ENCODE measurements around the gene CDC7. TPM values are rescaled to one million over a fixed set of nuclear protein-coding genes. Genes with fewer than 3 reads are reported as not detected.

Gene CDC7
- total RNA-seq, 1 experiment from 2014 or later, result 41.6 TPM

GRCh38 chr1:91511386-91511785 is 10.7 kb downstream of the CDC7 start:
- no peak overlapping the region for H3T11ph ChIP-seq (ENCODE audit: low read length)
- H4K8ac ChIP-seq (replicated peaks; ENCODE audit: insufficient read length, low read depth, low read length), result no peak overlapping the region
- H2BK5ac ChIP-seq (ENCODE audit: insufficient read length, low read length), result no peak overlapping the region
- H2AK5ac ChIP-seq (ENCODE audit: insufficient read length, low read length), result no peak overlapping the region
- H3K23ac ChIP-seq (ENCODE audit: insufficient read length, low read depth, low read length), result no peak overlapping the region
- no peak overlapping the region for H4K5ac ChIP-seq (ENCODE audit: insufficient read length, low read depth, low read length)
- H3K79me1 ChIP-seq (ENCODE audit: insufficient read depth, low read depth, low read length, poor library complexity, severe bottlenecking), result peaks cover 3% of the 10 kb centered on the region
- Mint-ChIP-seq H3K27me3 (ENCODE audit: low read depth) (no peaks in the 10 kb centered on the region), H3K4me1 (no peaks in the 10 kb centered on the region), H3K36me3 (ENCODE audit: insufficient read depth in 1 of 3, low read depth in 3 of 3) (peaks cover 30 to 68% (median 64%) of the 10 kb centered on the region in 3 experiments; a peak in 6 of 7 replicates), H3K27ac (no peak overlapping the region), H3K4me3 (no peak overlapping the region), H3K9me3 (no peaks in the 10 kb centered on the region)
- H3K27me3 ChIP-seq (ENCODE audit: insufficient read depth, low read length), result no peaks in the 10 kb centered on the region
- H3K14ac ChIP-seq (ENCODE audit: insufficient read depth, low read length), result no peak overlapping the region
- no peak overlapping the region for H3K18ac ChIP-seq (ENCODE audit: insufficient read length, low read depth, low read length)
- peak; percentile 67 for TF ChIP-seq CTCF (conservative IDR thresholded peaks at IDR 0.05)
- H3K9ac ChIP-seq (ENCODE audit: extremely low read depth, insufficient read length, low read length), result no peak overlapping the region
- no CpG with 5 or more reads among the region's 3 CpGs for WGBS (ENCODE audit: extremely low coverage, insufficient read length, low lambda C conversion rate)
- no peak overlapping the region for H3K27ac ChIP-seq (ENCODE audit: insufficient read length, low read depth, low read length)
- no peak for DNase-seq
- no peak overlapping the region for H2BK20ac ChIP-seq (ENCODE audit: low read depth, low read length, poor library complexity, severe bottlenecking)
- H4K20me1 ChIP-seq (ENCODE audit: control insufficient read depth, insufficient read depth, insufficient read length), result no peaks in the 10 kb centered on the region
- no peaks in the 10 kb centered on the region for H3K23me2 ChIP-seq (ENCODE audit: insufficient read length, low read depth, low read length, poor library complexity, severe bottlenecking)
- H2BK15ac ChIP-seq (ENCODE audit: low read depth, low read length), result no peak overlapping the region
- H2AFZ ChIP-seq (ENCODE audit: low read length), result no peak overlapping the region
- H3K4me1 ChIP-seq (ENCODE audit: insufficient read depth, low read length), result no peaks in the 10 kb centered on the region
- H2BK12ac ChIP-seq (ENCODE audit: insufficient read length, low read depth, low read length), result no peak overlapping the region
- H3K79me2 ChIP-seq (ENCODE audit: insufficient read depth, low read length), result peaks cover 2% of the 10 kb centered on the region; the same call in 1 of the 2 replicates
- H3K56ac ChIP-seq (ENCODE audit: insufficient read length, low read depth, low read length), result no peak overlapping the region
- H3K4ac ChIP-seq (ENCODE audit: low read depth, low read length), result no peak overlapping the region
- no peak overlapping the region for H4K91ac ChIP-seq (ENCODE audit: insufficient read length, low read depth, low read length)
- no peak overlapping the region for H3K4me2 ChIP-seq (ENCODE audit: insufficient read depth, insufficient read length, low read length)
- no peak overlapping the region for H2BK120ac ChIP-seq (ENCODE audit: low read depth, low read length, poor library complexity, severe bottlenecking)
- H3K9me3 ChIP-seq (ENCODE audit: control insufficient read depth, low read depth, low read length), result no peaks in the 10 kb centered on the region
